HepG2 (cell line): ENCODE measurements around the gene VAV2. TPM values are rescaled to one million over a fixed set of nuclear protein-coding genes. Genes with fewer than 3 reads are reported as not detected.

Experiments used
- ATAC-seq: fragments of 200-7000 bp; cut with Tn5 transposase; 3 replicates; pipeline ENCODE4 v1.9.1; 2020; ENCODE audit warnings: mild to moderate bottlenecking, moderate library complexity
- BruUV-seq: library from RNA; stranded (reverse); fragments of 400-500 nt; replicated peaks from 2 replicates; lab custom pipeline; 2021; lab: Mats Ljungman, UMichigan
- CTCF ChIA-PET: fragments of 300-600 bp; formaldehyde crosslinking; extraction: SDS; loops from one replicate; lab custom pipeline; 2021; ENCODE audit warnings: low total read pairs, inconsistent platforms, low intra/inter-chr PET ratio; lab: Yijun Ruan, JAX
- POLR2A ChIA-PET: fragments of 350-600 bp; sonication (Branson Sonifier 250); formaldehyde crosslinking; loops from one replicate; lab custom pipeline; 2020; ENCODE audit warnings: antibody characterized with exemption, inconsistent platforms; lab: Yijun Ruan, JAX
- DNase-seq: peaks from one replicate; pipeline ENCODE4 v3.0.0-alpha.2; 2015; ENCODE audit warnings: low spot score
- FAIRE-seq: peaks from 3 replicates; lab custom pipeline; 2011; peaks lifted over from hg19 to GRCh38; lab: Jason Lieb, UNC
- H2AFZ ChIP-seq: one replicate; pipeline ENCODE4 v1.6.1; 2011; ENCODE audit warnings: low read length, inconsistent platforms
- H3K27ac ChIP-seq: fragments of 300-600 bp; 3 replicates; pipeline ENCODE4 v1.8.0; 2011; ENCODE audit warnings: mixed run types, mild to moderate bottlenecking, mixed read lengths, low read length, inconsistent platforms; ENCODE audit not compliant: insufficient read depth; ENCODE audit errors: extremely low read length
- H3K27me3 ChIP-seq, 2 experiments: fragments of 200-600 bp in 1 of 2; 2 replicates in 1 of 2; 3 replicates in 1 of 2; pipeline versions ENCODE4 v1.6.0 to v1.8.0; 2011; ENCODE audit warnings: low read length in 2 of 2, mild to moderate bottlenecking in 2 of 2, moderate library complexity in 2 of 2, inconsistent platforms in 1 of 2; ENCODE audit not compliant: insufficient read depth in 2 of 2, control insufficient read depth in 1 of 2
- H3K36me3 ChIP-seq, 2 experiments: fragments of 200-600 bp in 1 of 2; replicated peaks in 1 of 2; 2 replicates in 1 of 2; 3 replicates in 1 of 2; pipeline versions ENCODE4 v1.5.1 to v1.8.0; 2011; ENCODE audit warnings: low read length in 2 of 2, inconsistent platforms in 1 of 2; ENCODE audit not compliant: insufficient read depth in 2 of 2, control insufficient read depth in 1 of 2
- H3K4me1 ChIP-seq: 2 replicates; pipeline ENCODE4 v1.5.1; 2012; ENCODE audit warnings: low read length, inconsistent platforms; ENCODE audit not compliant: insufficient read depth
- H3K4me2 ChIP-seq: 2 replicates; pipeline ENCODE4 v1.6.0; 2011; ENCODE audit warnings: low read depth, low read length, inconsistent platforms
- H3K4me3 ChIP-seq, 3 experiments: fragments of 200-600 bp in 1 of 3; sonication (generic), shearing (Covaris generic) in 1 of 3; replicated peaks in 1 of 3; 2 replicates each; pipeline ENCODE4 v1.5.1; 2011 to 2016; ENCODE audit warnings: low read length in 3 of 3, inconsistent platforms in 2 of 3, low read depth in 2 of 3, mild to moderate bottlenecking in 2 of 3, control low read depth in 1 of 3, mixed read lengths in 1 of 3; ENCODE audit not compliant: insufficient read depth in 1 of 3
- H3K79me2 ChIP-seq: one replicate; pipeline ENCODE4 v1.6.1; 2011; ENCODE audit warnings: low read length, inconsistent platforms; ENCODE audit not compliant: insufficient read depth
- H3K9ac ChIP-seq: 2 replicates; pipeline ENCODE4 v1.6.0; 2011; ENCODE audit warnings: mild to moderate bottlenecking, low read depth, low read length, inconsistent platforms; ENCODE audit not compliant: insufficient read depth
- H3K9me3 ChIP-seq: 2 replicates; pipeline ENCODE4 v1.5.1; 2012; ENCODE audit warnings: mild to moderate bottlenecking, low read length
- H4K20me1 ChIP-seq: 2 replicates; pipeline ENCODE4 v1.6.0; 2011; ENCODE audit warnings: inconsistent platforms, mild to moderate bottlenecking, low read length, moderate library complexity; ENCODE audit not compliant: insufficient read depth
- AGO2 ChIP-seq: fragments of 200-400 bp; formaldehyde crosslinking; optimal IDR thresholded peaks from 2 replicates; pipeline ENCODE3; 2017; ENCODE audit warnings: mild to moderate bottlenecking, low read depth, low read length, moderate library complexity
- BORCS8-MEF2B ChIP-seq: sonication (generic); formaldehyde crosslinking; IDR thresholded peaks from 2 replicates; pipeline ENCODE4 v1.8.0; 2022; ENCODE audit warnings: mild to moderate bottlenecking, missing genetic modification reagents
- LCORL ChIP-seq, 2 experiments: fragments of 450-650 bp in 1 of 2; sonication (generic) in 1 of 2; formaldehyde crosslinking in 1 of 2; IDR thresholded peaks; 2 replicates each; pipeline versions ENCODE4 v1.5.0 to v1.6.1; 2017 to 2020; ENCODE audit warnings: antibody characterized with exemption in 1 of 2, missing genetic modification reagents in 1 of 2
- NBN ChIP-seq: fragments of 450-650 bp; conservative IDR thresholded peaks from 2 replicates; pipeline ENCODE4 v1.6.1; 2017
- ZNF160 ChIP-seq: sonication (generic); formaldehyde crosslinking; IDR thresholded peaks from 2 replicates; pipeline ENCODE4 v1.8.0; 2022; ENCODE audit warnings: mild to moderate bottlenecking, inconsistent platforms, missing genetic modification reagents
- WGBS: methylation state at CpG from one replicate; pipeline ENCODE4 v1.1.6; 2017; ENCODE audit warnings: low lambda C conversion rate; 5-methylcytosine and 5-hydroxymethylcytosine counted together
- in situ Hi-C: cut with HindIII; loops from 2 replicates; pipeline ENCODE4 v1.10.0; 2017; ENCODE audit warnings: low pct_unique_long_range_greater_than_20kb; ENCODE audit not compliant: extremely low pct_ligation_motif_present
- intact Hi-C: fragments of 100-400 bp; cut with micrococcal nuclease; formaldehyde crosslinking; loops from one replicate; pipeline ENCODE4 v1.10.0; 2022; ENCODE audit not compliant: unreplicated experiment
- polyA plus RNA-seq, 8 experiments: library from polyadenylated mRNA; depleted of rRNA in 3 of 8; stranded (reverse) in 7 of 8; unstranded in 1 of 8; fragments of >200 nt; fragmentation: Illumina TruSeq in 4 of 8; extraction: Trizol in 4 of 8; gene quantifications; 2 replicates each; pipeline versions ENCODE4 v1.2.1 to v1.2.3, GENCODE V29; 2011 to 2016; ENCODE audit warnings: low read depth in 4 of 8, missing spikeins in 1 of 8, mixed read lengths in 1 of 8; ENCODE audit not compliant: insufficient read depth in 1 of 8
- total RNA-seq, 5 experiments: library from RNA; depleted of rRNA; stranded (reverse); fragments of >200 nt; fragmentation: Illumina TruSeq; extraction: Trizol; gene quantifications; 2 replicates each; pipeline ENCODE4 v1.2.3, GENCODE V29; 2016; ENCODE audit warnings: low read depth in 1 of 5
- TF ChIP-seq, protein P1 (sequence below): IDR thresholded peaks from 2 replicates; pipeline ENCODE4 v1.6.1; 2016; ENCODE audit warnings: missing compliant biosample characterization, missing genetic modification reagents, borderline replicate concordance
- TF ChIP-seq, protein P2 (sequence below): sonication (generic); formaldehyde crosslinking; IDR thresholded peaks from 2 replicates; pipeline ENCODE4 v1.5.1; 2020; ENCODE audit warnings: mild to moderate bottlenecking, missing genetic modification reagents, moderate library complexity
- TF ChIP-seq, protein P3 (sequence below): sonication (generic); formaldehyde crosslinking; IDR thresholded peaks from 2 replicates; pipeline ENCODE4 v1.4.0; 2020; ENCODE audit warnings: missing genetic modification reagents
- TF ChIP-seq, protein P4 (sequence below): sonication (generic); formaldehyde crosslinking; IDR thresholded peaks from 2 replicates; pipeline ENCODE4 v1.5.1; 2020; ENCODE audit warnings: mild to moderate bottlenecking, missing genetic modification reagents, moderate library complexity

The VAV2 gene
- total and polyA plus RNA-seq, 2 of the 13 experiments (the other 11 are each of a cell fraction or from before 2014, with no cell fraction given), result 22.5 to 22.9 TPM

DNA sequence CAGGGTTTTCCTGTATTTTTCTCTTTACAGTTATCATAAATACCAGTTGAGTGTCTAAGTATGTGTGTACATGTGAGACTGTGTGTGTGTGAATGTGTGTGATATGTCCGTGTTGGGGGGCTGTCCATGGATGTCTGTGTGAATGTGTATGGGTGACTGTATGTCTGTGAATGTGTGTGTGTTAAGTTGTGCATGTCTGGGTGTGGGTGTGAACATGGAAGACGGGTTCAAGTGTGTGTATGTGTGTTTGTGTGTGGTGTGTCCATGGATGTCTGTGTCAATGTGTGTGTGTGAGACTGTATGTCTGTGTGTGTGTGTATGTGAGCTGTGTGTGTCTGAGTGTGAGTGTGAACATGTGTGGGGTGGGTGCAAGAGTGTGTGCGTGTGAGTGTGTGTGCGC lies 55.0 kb downstream of the VAV2 start:
- no peaks in the 10 kb centered on the region for H3K9me3 ChIP-seq
- FAIRE-seq, result no peak

DNA sequence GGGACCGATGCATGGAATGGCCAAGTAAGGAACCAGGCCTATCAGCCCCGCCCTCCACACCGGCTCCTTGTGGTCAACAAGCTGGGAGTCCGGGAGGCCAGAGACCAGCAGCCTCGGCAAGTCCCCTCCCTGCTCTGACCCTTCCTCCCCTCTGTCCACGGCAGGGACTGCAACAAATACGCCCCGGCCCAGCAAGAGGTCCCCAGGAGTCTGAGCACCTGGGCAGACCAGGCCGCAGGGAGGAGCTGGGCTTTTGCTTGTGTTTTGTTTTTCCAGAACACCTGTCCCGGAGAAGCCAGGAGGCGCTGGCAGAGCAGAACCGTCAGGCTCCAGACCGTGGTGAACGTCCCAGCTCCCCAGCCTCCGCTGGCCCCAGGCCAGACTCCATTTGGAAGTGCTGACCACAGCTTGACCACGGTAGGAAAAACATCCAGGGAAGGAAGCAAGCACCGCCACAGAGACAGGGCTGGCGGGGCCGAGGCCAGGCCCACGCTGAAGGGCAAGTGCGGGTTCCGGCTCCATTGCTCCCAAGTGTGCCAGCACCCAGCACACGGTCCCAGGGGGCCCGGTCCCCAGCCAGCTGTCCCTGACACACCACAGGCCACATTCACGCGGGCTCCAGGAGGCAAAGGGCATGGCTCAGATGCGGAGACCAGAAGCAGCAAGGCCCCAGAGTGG lies 56.7 kb downstream of the VAV2 start:
- no TSS peak for BruUV-seq
- WGBS, result 92% methylated on average over 14 of the region's 27 CpGs
- peaks cover 15 to 24% of the 10 kb centered on the region in 2 experiments; a peak in 4 of 5 replicates for H3K36me3 ChIP-seq
- intact Hi-C loops, result no loop called here
- DNase-seq (no peak), FAIRE-seq (no peak), ATAC-seq (no peak)
- in situ Hi-C loops, result no loop called here
- H2AFZ ChIP-seq, result no peak overlapping the region
- no peak overlapping the region for H3K4me2 ChIP-seq
- no peaks in the 10 kb centered on the region for H3K27me3 ChIP-seq
- ChIA-PET POLR2A (no interaction called here), CTCF (no interaction called here)
- peaks cover 15% of the 10 kb centered on the region; the same call in 1 of the 2 replicates for H4K20me1 ChIP-seq
- no peak overlapping the region for H3K4me3 ChIP-seq
- peaks cover 40% of the 10 kb centered on the region for H3K79me2 ChIP-seq
- no peaks in the 10 kb centered on the region for H3K9me3 ChIP-seq
- no peak overlapping the region for H3K9ac ChIP-seq
- H3K4me1 ChIP-seq, result peaks cover 28% of the 10 kb centered on the region
- peak overlapping the region; percentile 33 for H3K27ac ChIP-seq
- TF ChIP-seq, protein P1, sequence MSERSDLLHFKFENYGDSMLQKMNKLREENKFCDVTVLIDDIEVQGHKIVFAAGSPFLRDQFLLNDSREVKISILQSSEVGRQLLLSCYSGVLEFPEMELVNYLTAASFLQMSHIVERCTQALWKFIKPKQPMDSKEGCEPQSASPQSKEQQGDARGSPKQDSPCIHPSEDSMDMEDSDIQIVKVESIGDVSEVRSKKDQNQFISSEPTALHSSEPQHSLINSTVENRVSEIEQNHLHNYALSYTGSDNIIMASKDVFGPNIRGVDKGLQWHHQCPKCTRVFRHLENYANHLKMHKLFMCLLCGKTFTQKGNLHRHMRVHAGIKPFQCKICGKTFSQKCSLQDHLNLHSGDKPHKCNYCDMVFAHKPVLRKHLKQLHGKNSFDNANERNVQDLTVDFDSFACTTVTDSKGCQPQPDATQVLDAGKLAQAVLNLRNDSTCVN (CRISPR knock-in tag), result no peak
- TF ChIP-seq, protein P2, sequence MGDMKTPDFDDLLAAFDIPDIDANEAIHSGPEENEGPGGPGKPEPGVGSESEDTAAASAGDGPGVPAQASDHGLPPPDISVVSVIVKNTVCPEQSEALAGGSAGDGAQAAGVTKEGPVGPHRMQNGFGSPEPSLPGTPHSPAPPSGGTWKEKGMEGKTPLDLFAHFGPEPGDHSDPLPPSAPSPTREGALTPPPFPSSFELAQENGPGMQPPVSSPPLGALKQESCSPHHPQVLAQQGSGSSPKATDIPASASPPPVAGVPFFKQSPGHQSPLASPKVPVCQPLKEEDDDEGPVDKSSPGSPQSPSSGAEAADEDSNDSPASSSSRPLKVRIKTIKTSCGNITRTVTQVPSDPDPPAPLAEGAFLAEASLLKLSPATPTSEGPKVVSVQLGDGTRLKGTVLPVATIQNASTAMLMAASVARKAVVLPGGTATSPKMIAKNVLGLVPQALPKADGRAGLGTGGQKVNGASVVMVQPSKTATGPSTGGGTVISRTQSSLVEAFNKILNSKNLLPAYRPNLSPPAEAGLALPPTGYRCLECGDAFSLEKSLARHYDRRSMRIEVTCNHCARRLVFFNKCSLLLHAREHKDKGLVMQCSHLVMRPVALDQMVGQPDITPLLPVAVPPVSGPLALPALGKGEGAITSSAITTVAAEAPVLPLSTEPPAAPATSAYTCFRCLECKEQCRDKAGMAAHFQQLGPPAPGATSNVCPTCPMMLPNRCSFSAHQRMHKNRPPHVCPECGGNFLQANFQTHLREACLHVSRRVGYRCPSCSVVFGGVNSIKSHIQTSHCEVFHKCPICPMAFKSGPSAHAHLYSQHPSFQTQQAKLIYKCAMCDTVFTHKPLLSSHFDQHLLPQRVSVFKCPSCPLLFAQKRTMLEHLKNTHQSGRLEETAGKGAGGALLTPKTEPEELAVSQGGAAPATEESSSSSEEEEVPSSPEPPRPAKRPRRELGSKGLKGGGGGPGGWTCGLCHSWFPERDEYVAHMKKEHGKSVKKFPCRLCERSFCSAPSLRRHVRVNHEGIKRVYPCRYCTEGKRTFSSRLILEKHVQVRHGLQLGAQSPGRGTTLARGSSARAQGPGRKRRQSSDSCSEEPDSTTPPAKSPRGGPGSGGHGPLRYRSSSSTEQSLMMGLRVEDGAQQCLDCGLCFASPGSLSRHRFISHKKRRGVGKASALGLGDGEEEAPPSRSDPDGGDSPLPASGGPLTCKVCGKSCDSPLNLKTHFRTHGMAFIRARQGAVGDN, result 0 out of 2 replicates have a peak, but pooled peaks have one; percentile 39
- TF ChIP-seq, protein P3, sequence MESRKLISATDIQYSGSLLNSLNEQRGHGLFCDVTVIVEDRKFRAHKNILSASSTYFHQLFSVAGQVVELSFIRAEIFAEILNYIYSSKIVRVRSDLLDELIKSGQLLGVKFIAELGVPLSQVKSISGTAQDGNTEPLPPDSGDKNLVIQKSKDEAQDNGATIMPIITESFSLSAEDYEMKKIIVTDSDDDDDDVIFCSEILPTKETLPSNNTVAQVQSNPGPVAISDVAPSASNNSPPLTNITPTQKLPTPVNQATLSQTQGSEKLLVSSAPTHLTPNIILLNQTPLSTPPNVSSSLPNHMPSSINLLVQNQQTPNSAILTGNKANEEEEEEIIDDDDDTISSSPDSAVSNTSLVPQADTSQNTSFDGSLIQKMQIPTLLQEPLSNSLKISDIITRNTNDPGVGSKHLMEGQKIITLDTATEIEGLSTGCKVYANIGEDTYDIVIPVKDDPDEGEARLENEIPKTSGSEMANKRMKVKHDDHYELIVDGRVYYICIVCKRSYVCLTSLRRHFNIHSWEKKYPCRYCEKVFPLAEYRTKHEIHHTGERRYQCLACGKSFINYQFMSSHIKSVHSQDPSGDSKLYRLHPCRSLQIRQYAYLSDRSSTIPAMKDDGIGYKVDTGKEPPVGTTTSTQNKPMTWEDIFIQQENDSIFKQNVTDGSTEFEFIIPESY (CRISPR knock-in tag), result peak; percentile 56; the same call in 1 of the 2 replicates
- TF ChIP-seq AGO2, result peak; percentile 39

More for the DNA sequence above, 55.0 kb downstream of the VAV2 start:
- Histone ChIP-seq H4K20me1 (peaks cover 11% of the 10 kb centered on the region; the same call in 1 of the 2 replicates), H3K27me3 (no peaks in the 10 kb centered on the region), H3K4me1 (peaks cover 20% of the 10 kb centered on the region), H3K79me2 (peaks cover 44% of the 10 kb centered on the region), H3K9ac (no peak overlapping the region), H3K4me2 (no peak overlapping the region), H3K4me3 (no peak overlapping the region), H3K27ac (no peak overlapping the region), H2AFZ (no peak overlapping the region), H3K36me3 (peaks cover 14 to 30% of the 10 kb centered on the region in 2 experiments; a peak in 4 of 5 replicates)
- TF ChIP-seq, protein P4, sequence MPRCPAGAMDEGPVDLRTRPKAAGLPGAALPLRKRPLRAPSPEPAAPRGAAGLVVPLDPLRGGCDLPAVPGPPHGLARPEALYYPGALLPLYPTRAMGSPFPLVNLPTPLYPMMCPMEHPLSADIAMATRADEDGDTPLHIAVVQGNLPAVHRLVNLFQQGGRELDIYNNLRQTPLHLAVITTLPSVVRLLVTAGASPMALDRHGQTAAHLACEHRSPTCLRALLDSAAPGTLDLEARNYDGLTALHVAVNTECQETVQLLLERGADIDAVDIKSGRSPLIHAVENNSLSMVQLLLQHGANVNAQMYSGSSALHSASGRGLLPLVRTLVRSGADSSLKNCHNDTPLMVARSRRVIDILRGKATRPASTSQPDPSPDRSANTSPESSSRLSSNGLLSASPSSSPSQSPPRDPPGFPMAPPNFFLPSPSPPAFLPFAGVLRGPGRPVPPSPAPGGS (CRISPR knock-in tag), result no peak
- TF ChIP-seq BORCS8-MEF2B (CRISPR knock-in tag) (no peak), NBN (0 out of 2 replicates have a peak, but pooled peaks have one; percentile 15), LCORL (IDR thresholded peaks at IDR 0.05) (peak; percentile 23; the same call in 1 of the 2 replicates), LCORL (CRISPR knock-in tag; IDR thresholded peaks at IDR 0.05) (no peak), ZNF160 (CRISPR knock-in tag) (no peak)
- no TSS peak for BruUV-seq
- intact Hi-C loops, result no loop called here
- no peak for DNase-seq
- ChIA-PET CTCF (no interaction called here), POLR2A (no interaction called here)
- in situ Hi-C loops, result no loop called here
- 68% methylated on average over 4 of the region's 4 CpGs for WGBS
- no peak for ATAC-seq
